Measurements from ENCODE around the gene IL1R1.
"Not testable (repeated sequence)": the region's sequence is repeated elsewhere in the genome, so short reads cannot be mapped to it uniquely, and the experiment has no call there.

IL1R1 gene

GRCh38 chr2:102110596-102111334, 31.8 kb upstream of the IL1R1 start:
- DNase-seq (ENCODE audit: low read depth) = no peak

- DNase-seq (ENCODE audit: low read depth) = no peak
These were observed 30.7 kb upstream of the IL1R1 start for GRCh38 chr2:102111823-102112222.

GRCh38 chr2:102112271-102112670, 30.3 kb upstream of the IL1R1 start:
- DNase-seq (ENCODE audit: low read depth) = no peak

- DNase-seq (ENCODE audit: low read depth) = no peak
These were observed 29.6 kb upstream of the IL1R1 start for GRCh38 chr2:102112692-102113665.

- DNase-seq (ENCODE audit: low read depth) = no peak
These were observed 28.2 kb upstream of the IL1R1 start for GRCh38 chr2:102114290-102114721.

- DNase-seq (ENCODE audit: low read depth) = no peak
These were observed 27.6 kb upstream of the IL1R1 start for GRCh38 chr2:102114851-102115497.

- DNase-seq (ENCODE audit: low read depth) = no peak
These were observed 25.7 kb upstream of the IL1R1 start for GRCh38 chr2:102116630-102117471.

- DNase-seq (ENCODE audit: low read depth) = no peak
These were observed 25.1 kb upstream of the IL1R1 start for GRCh38 chr2:102117472-102117858.

GRCh38 chr2:102119255-102119654, 23.3 kb upstream of the IL1R1 start:
- no peak for DNase-seq (ENCODE audit: low read depth)

- DNase-seq (ENCODE audit: low read depth) = no peak
These were observed 22.3 kb upstream of the IL1R1 start for GRCh38 chr2:102120261-102120660.

GRCh38 chr2:102120701-102121159, 21.8 kb upstream of the IL1R1 start:
- no peak for DNase-seq (ENCODE audit: low read depth)

- DNase-seq (ENCODE audit: low read depth) = peak; percentile 88
These were observed 20.4 kb upstream of the IL1R1 start for GRCh38 chr2:102122115-102122514.

- DNase-seq (ENCODE audit: low read depth) = no peak
These were observed 19.6 kb upstream of the IL1R1 start for GRCh38 chr2:102122909-102123308.

- DNase-seq (ENCODE audit: low read depth) = not testable (repeated sequence)
These were observed 18.1 kb upstream of the IL1R1 start for GRCh38 chr2:102124421-102124820.

GRCh38 chr2:102126169-102126568, 16.4 kb upstream of the IL1R1 start:
- DNase-seq (ENCODE audit: low read depth) = no peak

GRCh38 chr2:102126660-102127059, 15.9 kb upstream of the IL1R1 start:
- no peak for DNase-seq (ENCODE audit: low read depth)

GRCh38 chr2:102129082-102129481, 13.5 kb upstream of the IL1R1 start:
- DNase-seq (ENCODE audit: low read depth) = no peak

GRCh38 chr2:102129951-102130646, 12.4 kb upstream of the IL1R1 start:
- DNase-seq (ENCODE audit: low read depth) = no peak

- DNase-seq (ENCODE audit: low read depth) = no peak
These were observed 11.9 kb upstream of the IL1R1 start for GRCh38 chr2:102130647-102130991.

GRCh38 chr2:102131564-102131963, 11.0 kb upstream of the IL1R1 start:
- no peak for DNase-seq (ENCODE audit: low read depth)

- no peak for DNase-seq (ENCODE audit: low read depth)
These were observed 5.4 kb upstream of the IL1R1 start for GRCh38 chr2:102137138-102137537.
